Measurements from ENCODE around the gene CXorf58.

- TF ChIP-seq RBM34 (IDR thresholded peaks at IDR 0.05; ENCODE audit: borderline replicate concordance, insufficient read depth, low read length), result no peak
- no peak for TF ChIP-seq SP2 (IDR thresholded peaks at IDR 0.05; ENCODE audit: extremely low read depth, low read depth, low read length, poor library complexity, severe bottlenecking)
- no peak for TF ChIP-seq RBM39 (optimal IDR thresholded peaks at IDR 0.05; ENCODE audit: low read depth, low read length)
- TF ChIP-seq, protein P1, sequence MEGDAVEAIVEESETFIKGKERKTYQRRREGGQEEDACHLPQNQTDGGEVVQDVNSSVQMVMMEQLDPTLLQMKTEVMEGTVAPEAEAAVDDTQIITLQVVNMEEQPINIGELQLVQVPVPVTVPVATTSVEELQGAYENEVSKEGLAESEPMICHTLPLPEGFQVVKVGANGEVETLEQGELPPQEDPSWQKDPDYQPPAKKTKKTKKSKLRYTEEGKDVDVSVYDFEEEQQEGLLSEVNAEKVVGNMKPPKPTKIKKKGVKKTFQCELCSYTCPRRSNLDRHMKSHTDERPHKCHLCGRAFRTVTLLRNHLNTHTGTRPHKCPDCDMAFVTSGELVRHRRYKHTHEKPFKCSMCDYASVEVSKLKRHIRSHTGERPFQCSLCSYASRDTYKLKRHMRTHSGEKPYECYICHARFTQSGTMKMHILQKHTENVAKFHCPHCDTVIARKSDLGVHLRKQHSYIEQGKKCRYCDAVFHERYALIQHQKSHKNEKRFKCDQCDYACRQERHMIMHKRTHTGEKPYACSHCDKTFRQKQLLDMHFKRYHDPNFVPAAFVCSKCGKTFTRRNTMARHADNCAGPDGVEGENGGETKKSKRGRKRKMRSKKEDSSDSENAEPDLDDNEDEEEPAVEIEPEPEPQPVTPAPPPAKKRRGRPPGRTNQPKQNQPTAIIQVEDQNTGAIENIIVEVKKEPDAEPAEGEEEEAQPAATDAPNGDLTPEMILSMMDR (IDR thresholded peaks at IDR 0.05 in 2 of 3, conservative IDR thresholded peaks at IDR 0.05 in 1 of 3; ENCODE audit: insufficient read depth in 2 of 3, low read depth in 1 of 3, low read length in 3 of 3), result no peak
- no peak for TF ChIP-seq TAF1 (IDR thresholded peaks at IDR 0.05; ENCODE audit: control insufficient read depth, extremely low read depth, insufficient read depth, low read length, severe bottlenecking)
- TF ChIP-seq POLR2AphosphoS5 (IDR thresholded peaks at IDR 0.05; ENCODE audit: control insufficient read depth, insufficient read depth, low read depth, low read length), result no peak
- TF ChIP-seq NRF1 (conservative IDR thresholded peaks at IDR 0.05 in 1 of 2, IDR thresholded peaks at IDR 0.05 in 1 of 2), result no peak
- no peak for TF ChIP-seq PCBP2 (IDR thresholded peaks at IDR 0.05; ENCODE audit: low read depth, low read length, poor library complexity, severe bottlenecking)
- no peak for TF ChIP-seq ZNF318 (IDR thresholded peaks at IDR 0.05; ENCODE audit: borderline replicate concordance in 1 of 2, low read depth in 1 of 2)
Measured at GRCh38 chrX:23944234-23944633, 36.4 kb downstream of the CXorf58 start.
